Measurements from ENCODE around the gene NGEF.

DNA sequence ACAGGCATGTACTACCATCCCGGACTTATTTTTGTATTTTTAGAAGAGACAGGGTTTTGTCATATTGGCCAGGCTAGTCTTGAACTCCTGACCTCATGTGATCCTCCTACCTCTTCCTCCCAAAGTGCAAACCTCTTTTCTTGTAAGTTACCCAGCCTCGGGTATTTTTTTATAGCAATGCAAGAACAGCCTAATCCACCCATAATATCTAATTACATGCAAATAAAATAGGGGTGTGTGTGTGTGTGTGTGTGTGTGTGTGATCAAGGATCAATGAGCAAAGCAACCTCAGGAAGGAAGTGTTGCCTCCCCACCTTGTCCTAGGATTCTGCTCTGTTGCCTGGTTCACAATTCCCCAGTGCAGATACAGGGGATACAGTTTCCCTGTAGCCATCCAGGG lies 45.6 kb downstream of the NGEF start:
- TF ChIP-seq, protein P1, sequence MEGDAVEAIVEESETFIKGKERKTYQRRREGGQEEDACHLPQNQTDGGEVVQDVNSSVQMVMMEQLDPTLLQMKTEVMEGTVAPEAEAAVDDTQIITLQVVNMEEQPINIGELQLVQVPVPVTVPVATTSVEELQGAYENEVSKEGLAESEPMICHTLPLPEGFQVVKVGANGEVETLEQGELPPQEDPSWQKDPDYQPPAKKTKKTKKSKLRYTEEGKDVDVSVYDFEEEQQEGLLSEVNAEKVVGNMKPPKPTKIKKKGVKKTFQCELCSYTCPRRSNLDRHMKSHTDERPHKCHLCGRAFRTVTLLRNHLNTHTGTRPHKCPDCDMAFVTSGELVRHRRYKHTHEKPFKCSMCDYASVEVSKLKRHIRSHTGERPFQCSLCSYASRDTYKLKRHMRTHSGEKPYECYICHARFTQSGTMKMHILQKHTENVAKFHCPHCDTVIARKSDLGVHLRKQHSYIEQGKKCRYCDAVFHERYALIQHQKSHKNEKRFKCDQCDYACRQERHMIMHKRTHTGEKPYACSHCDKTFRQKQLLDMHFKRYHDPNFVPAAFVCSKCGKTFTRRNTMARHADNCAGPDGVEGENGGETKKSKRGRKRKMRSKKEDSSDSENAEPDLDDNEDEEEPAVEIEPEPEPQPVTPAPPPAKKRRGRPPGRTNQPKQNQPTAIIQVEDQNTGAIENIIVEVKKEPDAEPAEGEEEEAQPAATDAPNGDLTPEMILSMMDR (IDR thresholded peaks at IDR 0.05) = no peak
- TF ChIP-seq ZFX (IDR thresholded peaks at IDR 0.05; ENCODE audit: borderline replicate concordance) = no peak

Measured in 22Rv1 (cell line).